ENCODE measurements around the gene BTD. TPM values are rescaled to one million over a fixed set of nuclear protein-coding genes. Genes with fewer than 3 reads are reported as not detected.

BTD gene
- total and polyA plus RNA-seq, 2 donors (not counting 3 experiments of a cell fraction or from before 2014, with no cell fraction given): 20.3 to 32.2 TPM

DNA sequence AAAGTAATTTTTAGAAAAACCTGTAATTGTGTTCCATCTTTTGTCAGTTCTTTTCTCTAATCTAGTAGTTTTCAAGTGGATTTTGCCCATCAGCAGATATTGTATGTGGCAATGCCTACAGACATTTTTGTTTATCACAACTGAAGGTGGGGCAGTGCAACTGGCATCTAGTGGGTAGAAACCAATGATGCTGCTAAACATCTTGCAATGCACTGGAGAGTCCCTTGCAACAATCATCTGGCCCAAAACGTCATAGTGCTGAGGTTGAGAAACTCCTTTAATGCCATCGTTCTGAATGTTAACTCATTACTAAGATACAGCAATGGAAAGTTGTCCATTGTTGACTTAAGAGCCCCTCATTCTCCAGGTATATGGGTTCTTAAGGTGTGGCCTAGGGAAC lies 80.1 kb downstream of the BTD start:
- FAIRE-seq (no peak), DNase-seq (ENCODE audit: low read depth, low spot score) (no peak)
- no peak overlapping the region for H2AFZ ChIP-seq (ENCODE audit: low read depth, low read length)
- no peaks in the 10 kb centered on the region for H3K79me2 ChIP-seq (ENCODE audit: control insufficient read depth, insufficient read depth, low read length)
- H4K20me1 ChIP-seq (replicated peaks; ENCODE audit: control insufficient read depth, extremely low read depth, insufficient read depth, low read length): no peaks in the 10 kb centered on the region
- H3K27me3 ChIP-seq (ENCODE audit: control insufficient read depth in 2 of 2, insufficient read depth in 2 of 2, low read length in 2 of 2): no peaks in the 10 kb centered on the region
- no peak overlapping the region for H3K4me2 ChIP-seq (ENCODE audit: insufficient read depth, low read length)
- peaks cover 26% of the 10 kb centered on the region for H3K4me1 ChIP-seq (ENCODE audit: control insufficient read depth, extremely low read depth, insufficient read depth, low read length)
- H3K9me3 ChIP-seq (replicated peaks; ENCODE audit: control insufficient read depth, insufficient read depth, low read length): no peaks in the 10 kb centered on the region
- intact Hi-C loops (cut with micrococcal nuclease): loop anchor here (2.0 to 5.0 kb wide), 2 partner anchors 35 to 71 kb away; no protein-coding TSS in a partner anchor
- H3K36me3 ChIP-seq (ENCODE audit: control insufficient read depth in 2 of 2, extremely low read depth in 1 of 2, insufficient read depth in 2 of 2, low read length in 2 of 2): peaks cover 2 to 24% of the 10 kb centered on the region in 2 experiments
- H3K9me1 ChIP-seq (replicated peaks; ENCODE audit: control insufficient read depth, extremely low read depth, insufficient read depth, low read length): no peaks in the 10 kb centered on the region
- H3K27ac ChIP-seq (ENCODE audit: insufficient read depth, low read depth, low read length): no peak overlapping the region
- no peak overlapping the region for H3K4me3 ChIP-seq (replicated peaks in 1 of 3; ENCODE audit: insufficient read depth in 1 of 3, low read depth in 1 of 3, low read length in 3 of 3)
- no peak for TF ChIP-seq POLR2A (IDR thresholded peaks at IDR 0.05; ENCODE audit: low read depth, low read length)
- ChIA-PET POLR2A (no interaction called here), CTCF (interaction anchor here (1.2 kb wide), 1 partner anchor 51 kb away, joined by 5 read pairs; no protein-coding TSS in a partner anchor)
- H3K9ac ChIP-seq (replicated peaks; ENCODE audit: extremely low read depth, insufficient read depth, low read length): no peak overlapping the region
- no TSS peak for BruUV-seq (replicated peaks)
- dilution Hi-C loops (cut with MboI; ENCODE audit: extremely low pct_ligation_motif_present, low sequenced_read_pairs): no loop called here

- POLR2A ChIA-PET: no interaction called here
- Histone ChIP-seq H3K4me2 (ENCODE audit: insufficient read depth, low read length) (no peak overlapping the region), H3K9me1 (replicated peaks; ENCODE audit: control insufficient read depth, extremely low read depth, insufficient read depth, low read length) (no peaks in the 10 kb centered on the region), H3K27ac (ENCODE audit: insufficient read depth, low read depth, low read length) (no peak overlapping the region), H3K36me3 (ENCODE audit: control insufficient read depth in 2 of 2, extremely low read depth in 1 of 2, insufficient read depth in 2 of 2, low read length in 2 of 2) (peaks cover 2 to 17% of the 10 kb centered on the region in 2 experiments), H3K4me3 (replicated peaks in 1 of 3; ENCODE audit: insufficient read depth in 1 of 3, low read depth in 1 of 3, low read length in 3 of 3) (no peak overlapping the region), H3K79me2 (ENCODE audit: control insufficient read depth, insufficient read depth, low read length) (no peaks in the 10 kb centered on the region), H4K20me1 (replicated peaks; ENCODE audit: control insufficient read depth, extremely low read depth, insufficient read depth, low read length) (no peaks in the 10 kb centered on the region), H3K9ac (replicated peaks; ENCODE audit: extremely low read depth, insufficient read depth, low read length) (no peak overlapping the region), H3K4me1 (ENCODE audit: control insufficient read depth, extremely low read depth, insufficient read depth, low read length) (peaks cover 26% of the 10 kb centered on the region), H3K27me3 (ENCODE audit: control insufficient read depth in 2 of 2, insufficient read depth in 2 of 2, low read length in 2 of 2) (no peaks in the 10 kb centered on the region), H2AFZ (ENCODE audit: low read depth, low read length) (no peak overlapping the region), H3K9me3 (replicated peaks; ENCODE audit: control insufficient read depth, insufficient read depth, low read length) (no peaks in the 10 kb centered on the region)
- DNase-seq (ENCODE audit: low read depth, low spot score) (peak; percentile 35), FAIRE-seq (no peak)
- TF ChIP-seq MAX (IDR thresholded peaks at IDR 0.05; ENCODE audit: insufficient read depth, insufficient read length) (no peak), MYC (IDR thresholded peaks at IDR 0.05; ENCODE audit: low read depth, low read length) (no peak), POLR2A (IDR thresholded peaks at IDR 0.05; ENCODE audit: low read depth, low read length) (no peak), JUN (IDR thresholded peaks at IDR 0.05; ENCODE audit: borderline replicate concordance, insufficient read depth, insufficient read length, low read depth) (no peak), POLR2AphosphoS5 (IDR thresholded peaks at IDR 0.05; ENCODE audit: insufficient read depth, low read depth, low read length) (no peak), EZH2 (IDR thresholded peaks at IDR 0.05; ENCODE audit: borderline replicate concordance, low read depth, low read length, severe bottlenecking) (no peak), GATA2 (IDR thresholded peaks at IDR 0.05; ENCODE audit: insufficient read depth, insufficient read length, low read depth, low read length) (no peak), FOS (IDR thresholded peaks at IDR 0.05; ENCODE audit: borderline replicate concordance, insufficient read depth, low read length) (no peak)
- TF ChIP-seq, protein P1, sequence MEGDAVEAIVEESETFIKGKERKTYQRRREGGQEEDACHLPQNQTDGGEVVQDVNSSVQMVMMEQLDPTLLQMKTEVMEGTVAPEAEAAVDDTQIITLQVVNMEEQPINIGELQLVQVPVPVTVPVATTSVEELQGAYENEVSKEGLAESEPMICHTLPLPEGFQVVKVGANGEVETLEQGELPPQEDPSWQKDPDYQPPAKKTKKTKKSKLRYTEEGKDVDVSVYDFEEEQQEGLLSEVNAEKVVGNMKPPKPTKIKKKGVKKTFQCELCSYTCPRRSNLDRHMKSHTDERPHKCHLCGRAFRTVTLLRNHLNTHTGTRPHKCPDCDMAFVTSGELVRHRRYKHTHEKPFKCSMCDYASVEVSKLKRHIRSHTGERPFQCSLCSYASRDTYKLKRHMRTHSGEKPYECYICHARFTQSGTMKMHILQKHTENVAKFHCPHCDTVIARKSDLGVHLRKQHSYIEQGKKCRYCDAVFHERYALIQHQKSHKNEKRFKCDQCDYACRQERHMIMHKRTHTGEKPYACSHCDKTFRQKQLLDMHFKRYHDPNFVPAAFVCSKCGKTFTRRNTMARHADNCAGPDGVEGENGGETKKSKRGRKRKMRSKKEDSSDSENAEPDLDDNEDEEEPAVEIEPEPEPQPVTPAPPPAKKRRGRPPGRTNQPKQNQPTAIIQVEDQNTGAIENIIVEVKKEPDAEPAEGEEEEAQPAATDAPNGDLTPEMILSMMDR (IDR thresholded peaks at IDR 0.05; ENCODE audit: extremely low read depth in 1 of 2, insufficient read depth in 1 of 2, low read depth in 1 of 2, low read length in 2 of 2): no peak
- dilution Hi-C loops (cut with MboI; ENCODE audit: extremely low pct_ligation_motif_present, low sequenced_read_pairs): no loop called here
- intact Hi-C loops (cut with micrococcal nuclease): loop anchor here (2.0 to 5.0 kb wide), 2 partner anchors 36 to 70 kb away; no protein-coding TSS in a partner anchor
- CTCF ChIA-PET: interaction anchor here (1.2 to 1.7 kb wide), 3 partner anchors 16 to 52 kb away, joined by 4 to 8 read pairs (median 5); no protein-coding TSS in a partner anchor
- BruUV-seq (replicated peaks): no TSS peak
Observed at GRCh38 chr3:15682561-15683185, 81.1 kb downstream of the BTD start.

Measured in endothelial cell of umbilical vein (primary cell).